HG02759 (cell line): ENCODE data around the gene F7.

Experiments used
- ATAC-seq: cut with Tn5 transposase; IDR thresholded peaks from one replicate; pipeline ENCODE4 v1.9.1; 2021; ENCODE audit warnings: mild to moderate bottlenecking, moderate library complexity; ENCODE audit not compliant: unreplicated experiment

F7 gene

DNA sequence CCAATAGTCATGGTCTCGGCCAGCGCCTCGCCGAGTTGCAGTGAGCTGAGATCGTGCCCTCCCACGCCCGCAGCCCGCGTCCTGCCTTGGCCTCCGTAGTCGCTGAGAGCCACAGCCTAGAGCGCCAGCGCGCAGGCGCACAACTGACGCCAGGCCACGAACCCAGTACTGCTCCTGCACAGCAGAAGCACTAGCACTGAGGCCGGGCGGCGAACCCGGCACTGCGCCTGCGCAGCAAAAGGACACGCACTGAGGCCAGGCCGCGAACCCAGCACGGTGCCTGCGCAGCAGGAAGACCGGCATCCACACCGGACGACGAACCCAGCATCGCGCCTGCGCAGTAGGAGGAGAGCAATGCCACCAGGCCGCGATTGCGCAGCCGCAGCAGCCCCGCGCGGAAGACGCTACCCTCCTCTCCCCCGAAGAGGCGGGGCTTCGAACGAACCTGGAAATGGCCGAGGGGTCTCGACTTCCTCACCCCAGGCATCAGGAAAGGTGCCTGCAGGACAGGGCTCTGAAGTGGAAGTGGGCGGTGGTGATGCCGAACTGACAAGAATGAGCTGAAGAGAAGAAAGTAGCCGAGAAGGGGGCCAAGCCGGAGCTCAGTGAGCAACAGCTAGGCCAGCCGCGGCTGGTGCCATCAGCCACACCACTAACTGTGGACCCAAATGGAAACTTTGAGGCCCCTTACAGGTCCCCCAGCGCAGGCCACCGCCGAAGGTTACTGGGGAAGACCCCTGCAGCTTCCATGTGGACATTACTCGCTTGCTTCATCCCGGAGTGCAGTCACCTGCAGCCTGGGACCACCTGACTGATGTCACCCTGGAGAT is 24.5 kb downstream of the F7 start:
- ATAC-seq: no peak

DNA sequence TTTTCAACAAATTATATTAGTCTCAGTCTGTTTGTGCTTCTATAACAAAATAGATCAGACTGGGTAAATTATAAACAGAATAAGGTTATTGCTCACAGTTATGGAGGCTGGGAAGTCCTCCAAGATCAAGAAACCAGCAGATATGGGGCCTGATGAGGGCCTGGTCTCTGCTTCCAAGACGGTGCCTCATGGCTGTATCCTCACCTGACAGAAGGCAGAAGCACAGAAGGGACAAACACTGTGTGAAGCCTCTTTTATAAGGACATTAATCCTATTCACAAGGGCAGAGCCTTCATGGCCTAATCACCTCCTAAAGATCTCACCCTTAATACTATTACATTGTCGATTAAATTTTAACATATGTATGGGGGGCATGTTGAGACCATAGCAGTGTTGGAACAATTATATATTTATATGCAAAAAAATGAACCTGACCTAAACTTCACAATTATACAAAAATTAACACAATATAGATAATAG is 29.7 kb downstream of the F7 start:
- no peak for ATAC-seq

DNA sequence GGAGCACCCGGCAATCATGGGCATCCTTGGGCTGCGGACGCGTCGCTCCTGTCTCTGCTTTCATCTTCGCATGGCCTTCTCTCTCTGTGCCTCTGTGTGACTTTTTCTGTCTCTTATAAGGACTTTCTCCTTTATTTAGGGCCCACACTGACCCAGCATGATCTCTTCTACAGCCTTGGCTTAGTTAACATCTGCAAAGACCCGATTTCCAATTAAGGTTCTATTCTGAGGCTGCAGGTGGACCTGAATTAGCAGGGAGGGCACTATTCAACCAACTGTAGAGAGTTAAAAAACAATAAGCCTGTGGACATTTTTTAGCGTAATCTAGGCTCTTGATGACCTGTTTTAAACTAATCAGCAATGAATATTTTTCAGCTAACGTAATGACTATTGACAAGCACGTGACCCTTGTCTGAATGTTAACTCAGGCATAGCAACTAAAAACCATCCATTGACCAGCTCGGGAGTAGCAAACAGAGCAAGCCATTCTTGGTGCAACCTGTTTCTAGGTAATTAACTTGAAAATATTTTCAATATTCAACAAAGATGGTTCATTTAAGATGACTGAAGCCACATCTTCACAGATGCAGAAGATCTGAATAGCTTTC is 32.2 kb downstream of the F7 start:
- no peak for ATAC-seq

DNA sequence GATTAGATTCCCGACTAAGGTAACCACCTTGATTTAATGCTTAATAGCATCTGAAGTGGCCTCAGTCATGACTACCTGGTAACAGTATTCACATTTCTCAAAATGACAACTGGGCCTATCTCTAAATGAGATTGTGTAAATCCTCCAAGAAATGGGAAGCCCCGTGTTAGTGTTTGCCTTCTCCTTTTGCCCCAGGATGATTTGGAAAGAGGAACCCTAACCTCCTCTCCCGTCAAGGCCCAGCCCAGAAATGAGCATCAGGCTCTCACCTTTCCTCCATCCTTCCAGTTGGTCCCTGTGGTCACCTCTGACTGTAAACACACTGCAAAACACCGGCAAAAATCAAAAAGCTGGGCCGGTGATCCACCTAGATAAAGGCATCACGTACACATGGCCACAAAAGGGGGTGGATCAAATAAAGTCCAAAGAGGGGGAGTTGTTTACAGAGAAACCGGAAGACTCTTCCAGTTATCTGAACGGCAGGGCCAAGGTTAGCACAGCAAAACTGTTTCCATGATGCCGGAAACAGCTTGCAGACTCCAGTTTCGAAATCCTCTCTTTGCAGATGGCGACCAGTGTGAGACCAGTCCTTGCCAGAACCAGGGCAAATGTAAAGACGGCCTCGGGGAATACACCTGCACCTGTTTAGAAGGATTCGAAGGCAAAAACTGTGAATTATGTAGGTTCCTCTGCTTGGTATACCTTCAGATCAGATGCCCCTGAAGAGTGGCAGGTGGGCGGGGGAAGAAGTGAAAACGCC is 33.4 kb downstream of the F7 start:
- ATAC-seq: no peak

DNA sequence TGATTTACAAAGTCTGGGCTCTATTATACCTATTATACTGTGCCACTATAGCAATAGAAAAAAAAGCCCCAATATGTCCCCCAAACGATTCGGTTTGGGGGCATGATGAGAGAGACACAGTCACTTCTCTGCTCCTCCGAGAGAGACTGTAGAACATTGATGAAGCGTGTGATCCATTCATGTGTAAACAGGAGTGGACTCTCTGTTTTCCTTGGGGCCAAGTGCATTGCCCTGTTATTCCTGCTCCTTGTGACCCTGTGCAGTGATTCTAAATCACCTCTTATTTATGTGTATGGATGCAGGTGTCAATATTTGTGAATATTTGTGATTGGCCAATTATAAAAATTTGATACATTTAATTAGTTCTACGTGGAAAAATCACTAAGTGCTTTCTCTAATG is 34.0 kb downstream of the F7 start:
- ATAC-seq: no peak

DNA sequence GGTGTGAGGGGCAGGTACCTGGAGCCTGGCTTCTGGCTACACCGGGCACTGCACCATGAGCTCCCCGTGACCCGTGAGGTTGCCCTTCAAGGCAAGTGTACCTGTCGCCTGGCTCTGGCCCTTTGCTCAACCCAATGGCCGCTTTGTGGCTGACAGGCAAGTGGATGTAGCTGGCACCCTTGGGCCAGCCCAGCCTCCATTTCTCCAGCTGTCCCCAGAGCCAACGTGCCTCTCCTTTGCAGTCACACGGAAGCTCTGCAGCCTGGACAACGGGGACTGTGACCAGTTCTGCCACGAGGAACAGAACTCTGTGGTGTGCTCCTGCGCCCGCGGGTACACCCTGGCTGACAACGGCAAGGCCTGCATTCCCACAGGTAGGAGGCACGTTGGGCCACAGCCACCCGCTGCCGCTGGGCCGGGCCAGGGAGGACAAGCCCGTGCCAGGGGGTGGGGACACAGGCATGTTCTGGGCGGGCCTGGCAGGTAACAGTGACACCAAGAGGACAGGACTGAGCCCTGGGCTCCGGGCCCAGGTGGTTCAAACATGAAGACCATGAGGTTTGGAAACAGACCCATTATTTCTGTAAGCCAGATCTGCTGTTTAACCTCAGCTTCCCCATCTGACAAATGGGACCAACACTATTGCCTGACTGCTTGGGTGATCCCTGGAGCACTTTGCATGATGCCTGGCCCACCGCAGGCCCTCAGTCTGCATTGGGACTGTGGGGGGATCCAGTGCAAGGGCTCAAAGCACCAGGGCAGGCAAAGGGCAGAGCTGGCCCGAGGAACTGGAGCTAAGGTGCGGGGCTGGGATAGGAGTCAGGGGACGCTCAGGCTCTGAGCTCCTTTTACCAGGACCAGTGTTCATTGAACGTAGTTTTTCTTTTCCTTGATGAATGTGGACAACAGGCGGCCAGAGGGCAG is 35.3 kb downstream of the F7 start:
- no peak for ATAC-seq

DNA sequence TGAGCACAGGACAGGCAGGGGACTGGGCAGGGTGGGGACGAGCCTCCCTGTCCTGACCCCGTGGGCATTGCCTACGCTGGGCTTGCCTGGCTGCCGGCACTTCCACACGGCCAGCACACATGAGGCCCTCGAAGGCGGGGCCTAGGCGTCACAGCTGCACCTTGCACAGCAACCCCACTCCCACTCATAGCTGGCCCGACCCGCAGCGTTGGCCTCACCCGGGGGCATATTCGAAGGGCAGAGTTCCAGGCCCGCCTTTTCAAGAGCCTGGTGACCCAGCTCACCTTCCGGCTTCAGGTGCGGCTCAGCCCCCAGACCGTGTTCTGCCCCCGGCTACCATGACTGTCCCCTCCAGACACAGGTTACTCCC is 36.0 kb downstream of the F7 start:
- no peak for ATAC-seq

DNA sequence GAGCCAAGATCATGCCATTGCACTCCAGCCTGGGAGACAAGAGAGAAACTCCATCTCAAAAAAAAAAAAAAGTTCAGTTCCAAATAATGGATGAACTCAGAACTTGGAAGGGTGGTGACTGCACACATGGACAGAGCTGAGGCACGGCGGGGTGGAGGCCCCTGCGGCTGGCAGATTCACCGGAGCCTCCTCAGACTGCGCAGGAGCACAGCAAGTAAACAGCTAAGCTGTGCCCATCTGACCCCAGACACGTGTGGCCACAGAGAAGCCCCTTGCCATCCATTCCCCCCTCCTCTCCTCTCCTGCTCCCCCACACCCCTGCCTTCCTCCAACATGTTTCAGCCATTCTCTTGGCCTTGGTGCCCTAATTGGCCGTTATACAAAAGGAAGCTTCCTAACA is 37.3 kb downstream of the F7 start:
- ATAC-seq: no peak

DNA sequence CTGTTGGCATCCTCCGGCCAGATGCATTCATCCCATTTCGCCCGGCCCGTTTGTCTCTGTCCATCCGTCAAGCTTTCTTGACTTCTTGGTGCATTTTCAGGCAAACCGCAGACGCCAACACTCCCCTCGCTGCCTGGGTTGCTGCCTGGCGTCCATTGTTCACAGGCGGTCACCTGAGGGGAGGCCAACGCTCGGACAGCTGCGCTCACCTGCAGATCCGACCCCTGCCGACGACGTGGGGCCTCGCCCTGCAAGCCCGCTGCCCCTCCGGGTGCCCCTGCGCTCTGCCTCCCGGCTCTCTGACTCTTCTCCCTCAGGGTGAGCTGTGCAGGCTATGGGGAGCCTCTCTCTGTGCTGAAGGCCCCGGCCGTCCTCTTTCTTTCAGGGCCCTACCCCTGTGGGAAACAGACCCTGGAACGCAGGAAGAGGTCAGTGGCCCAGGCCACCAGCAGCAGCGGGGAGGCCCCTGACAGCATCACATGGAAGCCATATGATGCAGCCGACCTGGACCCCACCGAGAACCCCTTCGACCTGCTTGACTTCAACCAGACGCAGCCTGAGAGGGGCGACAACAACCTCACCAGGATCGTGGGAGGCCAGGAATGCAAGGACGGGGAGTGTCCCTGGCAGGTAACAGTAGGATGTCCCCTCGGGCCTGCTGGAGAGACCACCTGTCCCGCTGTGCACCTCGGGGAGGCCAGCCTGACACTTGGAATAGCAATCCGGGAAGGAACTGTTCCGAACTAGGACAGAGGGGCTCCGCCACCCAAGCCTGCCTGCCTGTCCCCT is 38.1 kb downstream of the F7 start:
- no peak for ATAC-seq

DNA sequence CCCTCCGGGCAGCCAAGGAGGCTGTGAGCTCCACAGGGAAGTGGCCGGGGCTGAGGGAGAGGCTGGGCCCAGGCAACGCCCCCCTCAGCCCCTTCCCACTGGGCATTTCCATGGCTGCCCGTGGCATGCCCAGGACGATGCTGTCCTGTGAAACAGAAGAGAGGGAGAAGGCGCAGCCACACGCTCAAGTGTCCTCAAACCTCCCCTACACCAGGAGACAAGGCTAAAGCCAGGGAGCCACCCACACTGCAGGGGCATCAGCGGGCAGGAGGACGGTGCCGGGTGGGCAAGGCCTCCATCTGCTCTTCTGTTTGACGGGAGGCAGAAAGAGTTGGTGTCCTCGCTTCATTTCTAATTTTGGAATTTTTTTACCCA is 38.7 kb downstream of the F7 start:
- no peak for ATAC-seq

DNA sequence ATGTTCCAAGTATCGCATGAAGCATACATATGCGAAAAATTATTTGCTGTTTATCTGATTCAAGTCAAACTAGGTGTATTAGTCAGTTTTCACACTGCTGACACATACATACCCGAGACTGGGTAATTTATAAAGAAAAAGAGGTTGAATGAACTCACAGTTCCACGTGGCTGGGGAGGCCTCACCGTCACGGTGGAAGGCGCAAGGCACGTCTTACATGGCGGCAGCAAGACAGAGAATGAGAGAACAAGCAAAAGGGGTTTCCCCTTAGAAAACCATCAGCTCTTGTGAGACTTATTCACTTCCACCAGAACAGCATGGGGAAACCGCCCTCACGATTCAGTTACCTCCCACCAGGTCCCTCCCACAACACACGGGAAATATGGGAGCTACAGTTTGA is 39.9 kb downstream of the F7 start:
- ATAC-seq: no peak

DNA sequence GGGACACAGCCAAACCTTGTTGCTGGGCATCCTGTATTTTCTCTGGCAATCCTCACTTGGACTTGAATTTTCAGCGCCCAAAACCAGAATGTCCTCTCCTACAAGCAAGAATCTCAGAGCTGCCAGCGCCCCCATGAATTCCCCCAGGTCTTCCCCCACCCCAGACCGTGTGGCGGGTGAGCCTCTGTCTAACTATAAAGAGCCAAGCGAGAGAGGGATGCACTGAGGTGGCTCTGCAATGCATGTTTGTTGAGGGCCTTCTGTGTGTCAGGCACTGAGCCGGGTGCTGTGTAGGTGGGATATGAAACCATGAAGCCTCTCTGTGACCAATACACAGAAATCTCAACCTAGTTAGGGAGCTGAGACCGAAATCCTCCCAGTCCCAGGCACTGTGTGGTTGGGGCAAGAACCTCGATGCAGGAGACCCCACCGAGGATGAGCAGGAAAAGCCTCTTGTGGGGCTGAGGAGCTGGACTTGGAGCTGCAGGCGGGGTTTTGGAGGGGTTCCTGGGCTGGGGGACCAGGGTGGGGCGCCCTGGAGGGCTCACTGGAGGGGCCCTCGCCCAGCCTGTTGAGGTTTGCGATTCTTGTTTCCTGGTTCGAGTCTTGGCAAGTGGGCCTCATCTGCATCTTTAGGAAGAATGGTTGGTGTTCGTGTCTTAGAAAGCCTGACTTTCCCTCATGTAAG is 40.5 kb downstream of the F7 start:
- no peak for ATAC-seq

DNA sequence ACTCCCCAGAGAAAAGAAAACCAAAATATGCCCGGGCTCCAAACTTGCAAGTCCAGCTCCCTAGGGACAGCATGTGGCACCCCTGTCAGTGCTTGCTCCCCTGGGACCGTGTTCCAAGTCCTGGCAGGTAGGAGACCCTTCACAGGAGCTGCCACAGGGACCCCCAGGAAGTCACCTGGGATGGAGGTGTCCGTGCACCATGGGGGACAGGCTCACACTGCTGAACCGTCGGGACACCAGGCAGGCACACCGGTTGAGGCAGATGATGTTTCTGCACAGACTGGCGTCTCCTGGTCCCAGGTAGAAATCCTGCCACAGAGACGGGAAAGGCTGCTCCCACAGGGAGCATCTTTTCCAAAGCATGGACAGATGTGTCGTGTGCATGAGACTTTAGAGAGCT is 41.2 kb downstream of the F7 start:
- no peak for ATAC-seq

DNA sequence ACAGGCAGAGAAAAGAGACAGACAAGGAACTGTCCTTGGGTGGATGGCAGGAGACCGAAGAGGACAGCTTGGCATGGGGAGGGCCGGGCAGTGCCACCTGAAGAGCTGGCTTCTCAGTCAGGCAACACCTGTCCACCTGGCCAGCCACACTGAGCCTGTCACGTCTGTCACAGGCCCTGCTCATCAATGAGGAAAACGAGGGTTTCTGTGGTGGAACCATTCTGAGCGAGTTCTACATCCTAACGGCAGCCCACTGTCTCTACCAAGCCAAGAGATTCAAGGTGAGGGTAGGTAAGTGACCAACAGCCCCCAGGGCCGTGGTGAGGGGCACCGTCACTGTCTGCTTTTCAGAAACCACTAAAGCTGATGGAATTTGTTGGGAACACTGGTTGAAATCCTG is 41.6 kb downstream of the F7 start:
- no peak for ATAC-seq

DNA sequence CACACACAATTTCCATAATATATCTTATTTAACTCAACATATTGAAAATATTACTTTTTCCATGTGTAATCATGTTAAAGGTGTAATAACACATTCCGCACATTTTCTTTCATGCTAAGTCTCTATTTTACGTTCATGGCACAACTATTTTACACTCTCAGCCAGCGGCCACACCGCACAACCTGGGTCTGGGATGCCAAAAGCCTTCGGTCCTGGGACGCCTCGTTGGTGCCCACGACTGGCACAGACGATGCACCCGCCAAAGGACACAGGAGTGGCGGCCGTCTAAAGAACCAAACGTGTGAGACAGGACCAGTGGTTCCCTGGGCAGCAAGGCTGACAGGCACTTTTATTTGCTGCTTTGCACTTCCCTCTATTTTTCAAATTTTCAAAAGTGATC is 42.8 kb downstream of the F7 start:
- ATAC-seq: no peak

DNA sequence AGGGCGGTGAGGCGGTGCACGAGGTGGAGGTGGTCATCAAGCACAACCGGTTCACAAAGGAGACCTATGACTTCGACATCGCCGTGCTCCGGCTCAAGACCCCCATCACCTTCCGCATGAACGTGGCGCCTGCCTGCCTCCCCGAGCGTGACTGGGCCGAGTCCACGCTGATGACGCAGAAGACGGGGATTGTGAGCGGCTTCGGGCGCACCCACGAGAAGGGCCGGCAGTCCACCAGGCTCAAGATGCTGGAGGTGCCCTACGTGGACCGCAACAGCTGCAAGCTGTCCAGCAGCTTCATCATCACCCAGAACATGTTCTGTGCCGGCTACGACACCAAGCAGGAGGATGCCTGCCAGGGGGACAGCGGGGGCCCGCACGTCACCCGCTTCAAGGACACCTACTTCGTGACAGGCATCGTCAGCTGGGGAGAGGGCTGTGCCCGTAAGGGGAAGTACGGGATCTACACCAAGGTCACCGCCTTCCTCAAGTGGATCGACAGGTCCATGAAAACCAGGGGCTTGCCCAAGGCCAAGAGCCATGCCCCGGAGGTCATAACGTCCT is 43.4 kb downstream of the F7 start:
- ATAC-seq: no peak

DNA sequence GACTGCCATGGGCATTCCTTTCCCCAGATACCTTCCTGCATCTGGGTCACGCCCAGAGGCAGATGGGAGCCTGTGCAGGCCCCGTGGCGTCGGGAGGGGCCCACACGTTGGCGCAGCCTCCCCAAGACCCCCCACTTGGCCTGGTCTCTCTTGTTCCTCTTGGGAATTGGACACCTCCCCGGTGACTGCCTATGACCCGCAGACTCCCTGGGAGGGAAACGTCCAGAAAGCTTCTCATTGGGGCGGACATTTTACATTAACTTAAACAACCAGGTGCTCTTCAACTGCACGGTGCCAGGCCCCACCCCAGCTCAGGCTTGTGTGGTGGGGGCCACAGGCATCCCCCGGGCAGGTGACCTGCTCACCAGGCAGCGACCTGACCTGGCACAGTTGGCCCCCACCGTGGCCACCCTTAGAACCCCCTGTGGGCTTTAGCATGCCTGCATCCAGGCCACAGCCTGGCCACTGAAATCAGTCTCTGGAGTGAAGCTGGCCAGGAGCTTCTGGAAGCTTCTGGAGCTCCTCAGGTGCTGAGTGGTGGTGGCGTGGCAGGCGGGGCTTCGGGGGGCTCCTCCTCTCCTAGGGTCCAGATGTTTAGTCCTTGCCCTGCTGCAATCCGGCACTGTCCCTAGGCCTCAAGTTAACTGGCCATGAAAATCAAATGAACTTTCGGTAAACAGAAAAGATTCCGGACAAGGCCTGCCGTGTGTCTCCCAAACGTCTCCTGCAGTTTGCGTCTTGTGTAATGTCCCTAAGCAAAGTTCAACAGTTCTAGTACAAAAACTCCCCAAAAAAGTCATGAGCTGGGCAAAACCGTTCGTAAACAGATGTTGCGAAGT is 44.3 kb downstream of the F7 start:
- no peak for ATAC-seq
